A172 (cell line): ENCODE measurements around the gene FLNB. TPM values are rescaled to one million over a fixed set of nuclear protein-coding genes. Genes with fewer than 3 reads are reported as not detected.

Experiments used
- DNase-seq: peaks from one replicate; pipeline ENCODE4 v3.0.0-alpha.2; 2015; ENCODE audit warnings: low spot score
- total RNA-seq: library from RNA; depleted of rRNA; stranded (reverse); fragments of >200 nt; shearing (Covaris generic); gene quantifications from 2 replicates; pipeline ENCODE4 v1.2.3, GENCODE V29; 2014

FLNB gene
- total RNA-seq, 1 experiment from 2014 or later: 225 TPM

DNA sequence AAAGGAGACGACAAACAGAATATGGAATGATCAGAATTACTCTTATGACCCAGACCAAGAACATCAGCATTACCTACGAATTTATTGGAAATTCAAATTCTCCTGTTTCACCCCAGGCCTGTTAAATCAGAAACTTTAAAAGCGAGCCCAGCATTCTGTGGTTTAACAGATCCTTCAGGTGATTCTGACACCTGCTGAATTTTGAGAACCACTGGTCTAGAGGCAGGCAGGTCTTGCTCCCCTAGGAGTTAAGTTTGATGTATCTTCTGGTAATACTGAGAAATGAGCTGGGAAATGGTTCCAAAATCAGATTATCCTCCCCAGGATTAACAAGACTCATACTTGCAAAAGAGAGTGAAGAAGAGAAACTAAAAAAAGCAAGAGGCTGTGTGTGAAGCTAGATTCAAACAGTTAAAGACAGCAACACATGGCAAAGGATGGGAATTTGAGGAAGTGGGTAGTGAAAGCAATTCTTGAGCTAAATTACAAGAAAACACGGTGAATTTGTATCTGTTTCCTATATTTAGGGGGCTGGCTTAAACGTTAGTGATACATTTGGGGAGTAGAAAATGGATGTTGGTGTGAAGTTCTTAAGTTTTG is 66.0 kb downstream of the FLNB start:
- no peak for DNase-seq

DNA sequence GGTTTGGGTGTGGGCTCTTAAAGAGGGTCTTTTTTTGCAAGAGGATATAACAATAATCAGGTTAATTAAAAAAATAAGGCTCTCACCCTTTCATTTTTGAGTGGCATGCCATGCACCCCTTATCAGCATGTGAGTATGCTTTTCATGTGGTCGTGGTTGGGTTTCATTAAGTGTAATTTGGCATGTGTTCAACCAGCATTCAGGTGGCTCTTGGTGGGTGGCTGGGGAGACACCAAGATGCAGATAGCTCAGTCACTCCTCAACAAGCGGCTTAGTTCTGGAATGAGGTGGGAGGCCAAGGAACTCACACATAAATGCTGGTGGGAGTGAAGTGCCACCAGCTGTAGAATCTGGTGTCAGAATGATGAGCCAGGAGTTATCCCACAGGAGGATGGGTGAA is 66.8 kb downstream of the FLNB start:
- no peak for DNase-seq

DNA sequence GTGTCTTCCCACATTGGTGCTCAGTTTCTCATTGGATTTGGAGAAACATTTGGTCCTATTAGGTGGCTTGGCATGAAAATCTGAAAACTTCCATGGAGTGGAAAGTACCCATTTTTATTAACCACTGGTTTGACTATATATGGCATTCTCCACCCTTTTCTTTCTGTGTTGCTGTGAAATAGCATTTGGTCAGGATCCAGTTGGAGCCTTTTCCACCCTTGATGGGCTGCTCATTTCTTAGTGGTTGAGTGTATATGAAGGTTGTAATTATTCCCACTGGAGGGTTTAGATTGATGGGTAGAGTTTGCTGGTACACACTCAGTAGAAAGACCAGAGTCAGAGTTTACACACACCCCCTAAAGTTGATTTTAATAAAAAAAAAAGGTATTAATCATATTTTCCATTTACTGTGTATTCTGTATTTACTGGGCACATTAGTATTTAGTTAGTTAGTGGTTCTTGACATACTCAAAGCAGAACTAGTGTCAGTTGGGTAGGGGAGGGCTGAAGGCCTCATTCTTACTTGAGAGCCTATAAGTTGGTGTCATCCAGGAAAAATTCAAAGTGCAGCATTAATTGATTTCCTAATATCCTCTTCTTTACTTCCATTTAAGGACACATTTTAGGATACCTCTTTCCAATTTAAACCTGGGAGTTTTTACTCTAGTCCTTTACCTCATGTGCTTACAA is 69.5 kb downstream of the FLNB start:
- no peak for DNase-seq

DNA sequence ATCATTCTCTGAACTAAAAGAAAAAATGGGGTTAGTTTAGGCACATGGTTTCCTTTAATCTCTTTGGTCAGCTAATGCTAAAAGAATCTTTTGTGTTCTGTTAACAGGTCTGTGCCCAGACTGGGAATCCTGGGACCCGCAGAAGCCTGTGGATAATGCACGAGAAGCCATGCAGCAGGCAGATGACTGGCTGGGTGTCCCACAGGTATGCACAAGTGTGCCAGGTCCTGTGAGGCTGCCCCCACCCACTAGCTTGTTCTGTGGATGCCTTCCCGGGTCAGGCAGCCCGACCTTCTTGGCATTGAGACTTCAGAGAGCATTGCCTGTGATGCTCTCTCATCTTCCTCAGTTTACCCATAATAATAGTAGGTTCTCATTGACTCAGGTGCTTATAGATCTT is 70.4 kb downstream of the FLNB start:
- no peak for DNase-seq

DNA sequence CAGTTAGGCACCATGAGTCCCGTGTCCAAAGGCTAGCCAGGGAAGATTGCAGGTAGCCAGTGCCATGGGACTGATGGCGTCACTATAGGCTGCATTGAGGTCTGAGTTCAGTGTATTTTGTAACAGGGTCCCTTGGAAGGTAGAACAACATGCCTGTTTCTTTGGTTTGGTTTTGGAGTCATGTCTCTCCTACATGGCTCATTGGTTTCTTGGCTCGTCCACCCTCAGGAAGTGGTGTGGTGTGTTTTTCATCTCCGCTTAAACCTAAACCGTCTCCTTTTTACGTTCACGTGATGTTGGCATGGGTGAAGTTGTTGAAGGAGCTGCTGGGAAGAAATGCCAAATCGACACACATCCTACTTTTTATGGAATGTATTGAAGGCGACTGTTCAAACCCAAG is 71.6 kb downstream of the FLNB start:
- DNase-seq: no peak

DNA sequence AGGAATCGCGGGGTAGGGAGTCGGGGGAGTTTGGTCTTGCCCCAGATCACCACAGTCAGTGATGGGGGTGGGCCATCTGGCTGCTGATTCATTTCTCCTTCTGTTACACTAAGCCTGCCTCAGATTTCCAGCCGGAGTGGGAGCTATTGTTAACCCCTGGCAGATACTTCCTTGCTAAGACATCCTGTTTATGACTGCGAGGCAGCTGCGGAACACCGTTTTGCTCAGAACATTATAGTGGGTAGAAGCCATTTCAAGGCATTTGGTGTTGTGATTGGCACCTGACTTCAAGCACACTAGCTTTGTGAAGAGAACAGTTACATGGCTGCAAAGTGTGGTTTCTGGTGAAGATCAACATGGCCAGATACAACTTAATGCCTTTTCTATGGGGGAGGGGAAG is 73.8 kb downstream of the FLNB start:
- peak; percentile 42 for DNase-seq

DNA sequence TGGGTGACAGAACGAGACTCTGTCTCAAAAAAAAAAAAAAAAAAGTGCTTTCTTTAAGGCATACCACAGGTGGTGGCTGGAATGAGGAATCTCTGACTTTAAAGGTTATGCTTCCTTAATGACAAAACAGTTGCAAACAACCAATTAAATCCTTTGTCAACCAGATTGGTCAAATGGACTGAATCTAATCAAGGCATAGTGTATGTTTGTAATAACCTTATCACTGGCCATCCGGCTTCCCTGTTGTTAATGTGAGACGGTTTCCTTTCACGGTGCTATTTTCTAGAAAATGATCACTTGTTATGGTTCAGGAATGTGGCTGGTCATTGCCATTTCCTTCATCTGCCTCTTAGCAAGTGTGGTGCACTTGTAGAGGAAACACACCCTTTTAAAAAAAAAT is 75.9 kb downstream of the FLNB start:
- no peak for DNase-seq

DNA sequence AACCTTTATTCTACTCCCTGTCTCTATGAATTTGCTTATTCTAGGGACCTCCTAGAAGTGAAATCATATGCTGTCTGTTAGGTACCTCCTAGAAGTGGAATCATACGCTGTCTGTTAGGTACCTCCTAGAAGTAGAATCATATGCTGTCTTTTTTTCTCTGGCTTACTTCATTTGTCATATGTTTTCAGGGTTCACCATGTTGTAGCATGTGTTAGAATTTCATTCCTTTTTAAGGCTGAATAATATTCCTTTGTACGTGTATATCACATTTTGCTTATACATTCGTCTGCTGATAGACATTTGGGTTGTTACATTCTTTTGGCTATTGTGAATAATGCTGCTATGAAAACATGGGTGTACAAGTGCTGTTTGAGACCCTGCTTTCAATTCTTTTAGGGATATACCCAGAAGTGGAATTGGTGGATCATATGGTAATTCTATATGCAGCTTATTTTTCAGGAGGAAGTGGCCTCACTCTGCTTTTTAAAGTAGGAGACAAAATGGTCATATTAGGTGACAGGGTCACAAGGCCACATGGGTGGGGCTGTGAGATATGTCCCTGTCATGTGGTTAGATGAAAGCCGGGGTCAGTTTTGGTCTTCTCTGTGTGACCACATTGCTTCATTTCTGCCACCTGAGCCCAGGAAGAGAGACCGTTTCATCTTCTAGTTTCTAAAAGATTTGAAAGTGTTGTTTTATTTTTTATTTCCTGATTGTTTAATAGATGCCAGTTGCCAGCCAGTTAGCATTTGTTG is 76.7 kb downstream of the FLNB start:
- no peak for DNase-seq

DNA sequence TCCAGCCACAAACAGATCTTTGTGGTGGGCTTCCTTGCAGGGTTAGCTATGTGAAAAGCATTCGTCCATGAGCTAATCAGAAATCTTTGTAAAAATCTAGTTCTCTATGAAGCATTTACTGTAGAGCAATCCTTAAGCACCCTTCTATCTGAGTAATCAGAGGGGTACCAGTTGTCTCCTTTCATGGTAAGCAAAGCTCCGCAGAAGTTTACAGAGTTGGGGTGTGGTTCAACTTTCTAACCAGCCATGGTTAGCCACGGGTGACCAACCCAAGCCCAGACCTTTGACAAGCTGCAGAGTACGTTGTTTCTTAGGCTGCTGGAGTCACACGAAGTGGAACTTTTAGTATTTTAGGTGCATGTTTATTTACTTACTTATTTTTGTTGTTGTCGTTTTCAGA is 77.4 kb downstream of the FLNB start:
- no peak for DNase-seq

DNA sequence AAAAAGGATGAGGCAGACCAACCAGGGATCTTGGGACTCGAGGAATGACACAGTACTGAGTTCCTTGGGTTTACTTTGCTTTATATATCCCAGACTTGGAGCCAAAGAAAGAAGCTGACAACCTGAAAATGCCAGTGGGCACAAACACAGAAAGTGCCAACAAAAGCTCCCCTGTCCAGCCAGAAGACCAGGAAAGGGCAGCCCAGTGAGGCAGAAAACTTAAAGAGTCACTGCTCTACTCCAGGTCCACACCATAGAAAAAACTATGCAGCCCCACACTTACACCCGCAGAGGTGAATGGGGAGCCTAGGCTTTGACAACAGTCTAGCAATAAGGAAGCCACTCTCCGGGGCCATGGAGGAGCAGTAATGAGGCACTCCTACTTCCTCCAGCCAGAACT is 80.3 kb downstream of the FLNB start:
- no peak for DNase-seq

DNA sequence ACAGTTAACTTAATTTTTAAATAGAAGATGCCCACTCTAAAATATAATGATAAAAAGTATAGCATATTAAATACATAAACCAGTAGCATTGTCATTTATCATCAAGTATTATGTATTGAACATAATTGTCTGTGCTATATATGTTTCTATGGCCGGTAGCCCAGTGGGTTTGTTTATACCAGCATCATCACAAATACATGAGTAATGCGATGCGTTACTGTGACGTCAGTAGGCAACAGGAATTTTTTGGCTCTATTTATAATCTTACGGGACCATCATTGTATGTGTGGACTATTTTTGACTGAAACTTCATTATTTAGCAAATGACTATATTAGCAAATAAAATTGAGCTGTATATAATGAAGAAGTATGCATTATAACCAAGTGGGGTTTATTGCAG is 82.1 kb downstream of the FLNB start:
- no peak for DNase-seq

DNA sequence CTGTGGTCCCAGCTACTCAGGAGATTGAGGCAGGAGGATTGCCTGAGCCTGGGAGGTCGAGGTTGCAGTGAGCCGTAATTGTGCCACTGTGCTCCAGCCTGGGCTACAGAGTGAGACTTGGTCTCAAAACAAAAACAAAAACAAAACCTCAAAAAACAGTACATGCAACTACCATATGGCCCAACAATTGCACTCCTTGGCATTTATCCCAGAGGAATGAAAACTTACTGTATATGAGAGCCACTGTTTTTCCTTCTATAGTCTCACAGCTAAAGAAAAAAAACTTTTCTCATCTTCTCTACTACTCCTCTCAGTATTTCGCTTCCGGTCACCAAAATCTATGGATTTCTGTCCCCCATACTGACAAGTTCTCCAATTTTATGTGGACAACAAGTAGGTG is 84.3 kb downstream of the FLNB start:
- no peak for DNase-seq

DNA sequence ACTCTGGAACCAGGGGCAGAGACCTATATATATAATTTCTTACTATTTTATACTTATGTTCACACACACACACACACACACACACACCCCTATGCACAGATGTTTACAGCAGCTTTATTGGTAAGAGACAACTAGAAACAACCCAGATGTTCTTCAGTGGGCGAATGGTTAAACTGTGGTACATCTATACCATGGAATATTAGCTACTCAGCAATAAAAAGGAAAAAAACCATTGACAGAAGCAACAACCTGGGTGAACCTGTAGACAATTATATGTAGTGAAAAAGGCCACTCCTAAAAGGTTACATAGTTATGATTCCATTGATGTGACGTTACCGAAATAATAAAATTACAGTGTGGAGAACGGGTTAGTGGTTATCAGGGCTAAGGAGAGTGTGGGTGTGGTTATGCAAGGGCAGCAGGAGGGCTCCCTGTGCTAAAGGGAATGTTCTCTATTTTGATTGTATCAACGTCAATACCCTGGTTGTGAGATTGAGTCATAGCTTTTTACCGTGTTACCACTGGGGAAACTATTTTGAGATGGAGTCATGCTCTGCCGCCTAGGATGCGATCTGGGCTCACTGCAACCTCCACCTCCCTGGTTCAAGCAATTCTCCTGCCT is 85.5 kb downstream of the FLNB start:
- DNase-seq: peak; percentile 94

DNA sequence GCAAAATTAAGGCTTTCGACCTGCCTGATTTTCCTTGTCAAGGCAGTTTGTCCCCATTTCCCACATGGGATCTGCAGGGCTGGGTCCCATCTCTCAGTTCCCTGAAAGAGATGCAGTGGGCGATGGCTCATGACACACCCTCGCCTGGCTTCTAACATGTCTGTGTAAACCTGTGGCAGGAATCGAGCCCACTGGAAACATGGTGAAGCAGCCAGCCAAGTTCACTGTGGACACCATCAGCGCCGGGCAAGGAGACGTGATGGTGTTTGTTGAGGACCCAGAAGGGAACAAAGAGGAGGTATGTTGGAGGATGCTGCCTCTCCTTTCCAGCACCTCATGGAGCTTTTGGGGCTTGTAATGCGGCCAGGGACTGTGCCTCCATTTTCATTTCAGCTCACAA is 86.4 kb downstream of the FLNB start:
- DNase-seq: no peak

DNA sequence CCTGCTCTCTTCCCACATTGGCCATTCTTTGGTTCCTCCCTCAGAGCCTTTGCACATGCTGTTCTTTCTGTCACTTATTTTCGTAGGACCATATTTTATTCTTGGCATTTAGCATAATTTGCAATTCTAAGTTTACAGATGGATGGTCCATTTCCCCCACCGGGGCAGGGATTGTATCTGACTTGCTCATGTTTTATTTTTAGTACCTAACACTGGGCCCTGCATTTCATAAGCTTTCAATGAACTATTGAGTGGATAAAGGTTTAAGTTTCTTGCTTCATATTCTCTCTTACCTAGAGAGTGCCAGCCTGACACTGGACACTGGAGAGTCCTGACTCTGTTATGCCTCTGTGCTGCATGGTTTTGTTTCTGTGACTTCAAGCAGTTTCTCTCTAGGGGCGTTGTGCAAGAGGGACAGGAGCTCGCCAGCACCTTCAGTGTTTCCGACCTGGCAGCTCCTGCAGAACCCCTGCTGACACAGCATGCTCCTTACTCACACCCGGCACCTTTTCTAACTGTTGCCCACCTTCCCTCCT is 87.4 kb downstream of the FLNB start:
- no peak for DNase-seq

DNA sequence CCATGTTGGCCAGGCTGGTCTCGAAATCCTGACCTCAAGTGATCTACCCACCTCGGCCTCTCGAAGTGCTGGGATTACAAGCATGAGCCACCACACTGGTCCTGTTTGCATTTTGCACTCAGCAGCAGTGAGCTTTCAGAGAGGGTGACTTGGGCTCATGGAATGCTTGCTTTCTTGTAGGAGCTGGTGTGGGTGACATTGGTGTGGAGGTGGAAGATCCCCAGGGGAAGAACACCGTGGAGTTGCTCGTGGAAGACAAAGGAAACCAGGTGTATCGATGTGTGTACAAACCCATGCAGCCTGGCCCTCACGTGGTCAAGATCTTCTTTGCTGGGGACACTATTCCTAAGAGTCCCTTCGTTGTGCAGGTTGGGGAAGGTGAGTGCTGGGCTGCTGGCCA is 90.3 kb downstream of the FLNB start:
- no peak for DNase-seq

DNA sequence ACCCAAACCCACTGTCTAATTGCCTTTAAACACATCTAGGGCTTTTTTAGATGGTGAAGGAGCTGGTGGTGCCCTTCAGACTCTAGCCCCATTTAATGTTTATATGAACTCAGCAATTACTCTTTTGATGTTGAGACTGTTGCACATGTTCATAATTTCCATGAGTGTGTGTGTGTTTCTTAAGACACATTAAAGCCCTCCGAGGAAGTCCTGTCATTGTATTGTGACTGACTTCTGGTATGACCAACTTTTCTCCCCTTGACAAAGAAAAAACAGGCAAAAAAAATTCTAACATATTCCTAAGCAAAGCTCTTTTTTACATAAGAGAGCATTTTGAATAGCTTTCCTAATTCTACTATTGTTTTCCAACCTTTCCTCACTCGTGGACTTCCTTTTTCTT is 91.6 kb downstream of the FLNB start:
- no peak for DNase-seq

DNA sequence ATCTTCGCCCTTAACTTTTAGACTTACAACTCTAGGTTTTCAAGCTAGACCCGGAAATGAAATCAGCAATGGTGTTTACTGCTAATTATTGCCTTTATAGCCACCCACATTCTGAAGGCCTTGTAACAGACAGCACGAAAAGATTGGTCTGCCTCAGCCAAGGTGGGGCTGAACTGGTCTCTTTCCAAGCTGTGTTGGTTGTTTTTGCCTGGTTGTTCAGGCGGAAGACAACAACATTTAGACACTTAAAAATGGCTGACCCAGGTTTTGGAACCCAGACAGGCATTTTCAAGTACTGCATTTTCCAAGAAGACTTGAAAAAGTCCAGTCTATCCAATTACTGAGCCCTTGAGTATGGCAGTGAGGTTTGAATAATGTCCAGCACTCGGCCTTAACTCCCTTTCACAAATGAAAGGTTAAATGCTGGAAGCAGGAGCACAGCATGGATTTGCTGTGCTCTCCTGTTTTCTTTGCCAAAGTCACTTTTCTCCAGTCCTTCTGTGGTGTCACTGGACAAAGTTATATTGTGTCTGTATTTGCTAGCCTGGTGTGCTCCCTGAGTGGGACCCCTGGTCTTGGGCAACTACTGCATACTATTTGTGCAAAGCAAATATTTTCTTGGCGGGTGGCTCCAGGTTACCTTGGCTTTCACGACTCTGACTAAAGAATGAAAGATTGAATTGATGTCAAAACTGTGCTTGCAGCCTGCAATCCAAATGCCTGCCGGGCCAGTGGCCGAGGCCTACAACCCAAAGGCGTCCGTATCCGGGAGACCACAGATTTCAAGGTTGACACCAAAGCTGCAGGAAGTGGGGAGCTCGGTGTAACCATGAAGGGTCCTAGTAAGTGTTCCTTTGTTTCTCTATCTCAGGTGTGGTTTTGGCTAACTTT is 93.5 kb downstream of the FLNB start:
- DNase-seq: no peak

DNA sequence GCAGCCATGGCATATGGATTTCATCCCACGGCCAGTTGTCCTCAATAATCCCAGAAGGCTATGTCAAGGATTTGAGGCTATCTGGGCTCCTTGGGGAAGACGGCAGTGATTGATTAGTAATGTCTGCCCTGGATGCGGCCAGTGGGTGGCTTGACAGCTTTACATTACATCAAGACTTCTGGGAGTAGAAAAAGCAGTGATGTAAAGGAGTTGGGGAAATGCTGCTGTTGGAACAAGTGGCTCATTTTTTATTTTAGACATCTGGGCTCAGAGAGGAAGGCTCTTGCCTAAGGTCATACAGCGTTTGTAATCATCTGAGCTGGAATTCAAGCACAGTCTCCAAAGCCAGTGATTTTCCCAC is 94.1 kb downstream of the FLNB start:
- DNase-seq: no peak

DNA sequence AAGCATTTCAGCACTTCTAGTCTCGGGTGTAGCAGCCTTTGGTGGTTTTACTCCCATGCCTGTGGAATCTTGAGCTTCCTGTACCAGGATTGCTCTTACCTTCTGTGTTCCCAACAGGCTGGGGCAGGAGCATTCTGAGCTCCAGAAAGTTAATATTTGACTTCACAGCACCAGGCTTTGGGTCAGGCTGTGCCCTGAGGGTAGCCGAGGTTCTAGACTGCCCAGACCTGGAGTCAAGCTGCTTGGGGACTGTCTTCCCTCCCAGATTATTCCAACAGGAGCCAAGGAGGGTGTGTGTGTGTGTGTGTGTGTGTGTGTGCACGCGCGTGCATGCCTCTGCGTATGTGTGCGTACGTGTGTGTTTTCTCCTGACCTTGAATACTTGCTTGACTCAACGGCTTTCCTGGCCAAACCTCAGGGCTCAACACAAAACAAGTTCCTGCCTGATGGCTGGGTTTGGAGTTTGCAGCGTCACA is 94.8 kb downstream of the FLNB start:
- DNase-seq: no peak

DNA sequence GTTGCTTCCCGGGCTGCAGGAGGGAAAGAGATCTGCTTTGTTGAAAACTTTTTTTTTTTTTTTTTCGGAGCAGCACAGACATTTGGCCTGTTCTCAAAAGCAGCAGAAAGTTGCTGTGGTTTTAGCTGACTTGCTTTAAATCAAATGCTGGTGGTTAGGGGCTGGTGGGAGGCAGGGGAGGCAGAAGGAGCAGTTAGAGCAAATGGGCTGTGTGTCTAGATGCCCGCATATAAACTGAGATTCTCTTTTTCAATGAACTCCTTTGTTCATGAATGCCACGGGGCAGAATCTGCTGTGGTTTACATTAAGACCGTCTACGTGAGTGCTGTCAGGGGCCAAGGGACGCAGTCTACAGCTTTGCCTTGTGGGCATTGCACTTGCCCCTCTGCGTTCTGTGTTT is 95.9 kb downstream of the FLNB start:
- no peak for DNase-seq

DNA sequence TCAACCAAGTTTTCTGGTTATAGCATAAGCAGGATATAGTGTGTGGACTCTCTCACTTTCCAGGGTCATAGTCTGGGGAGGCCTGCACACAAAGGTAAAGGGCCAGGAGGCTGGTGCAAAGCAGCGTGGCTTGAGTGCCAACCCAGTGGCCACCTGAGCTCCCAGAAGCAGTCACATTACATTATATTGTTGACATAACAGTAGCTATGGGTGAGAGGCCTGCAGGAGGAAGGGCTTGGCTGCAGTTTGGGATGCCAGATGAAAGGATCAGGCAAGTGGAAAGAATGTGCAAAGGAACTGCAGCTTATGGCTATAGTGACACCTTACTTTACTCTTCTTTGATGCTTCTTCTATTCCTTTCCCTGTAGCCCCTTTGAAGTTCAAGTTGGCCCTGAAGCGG is 96.5 kb downstream of the FLNB start:
- no peak for DNase-seq
